Measurements from ENCODE around the gene EPSTI1.

EPSTI1 gene

GRCh38 chr13:42926043-42926442 is 66.0 kb downstream of the EPSTI1 start:
- no peaks in the 10 kb centered on the region for H3K27me3 ChIP-seq (ENCODE audit: control insufficient read depth, insufficient read depth, low read length)
- no peak overlapping the region for H3K4me3 ChIP-seq (ENCODE audit: low read depth, low read length)
- no peak overlapping the region for H3K27ac ChIP-seq
- H2AFZ ChIP-seq, result no peak overlapping the region
- no peaks in the 10 kb centered on the region for H3K4me1 ChIP-seq
- H3K36me3 ChIP-seq (ENCODE audit: control insufficient read depth, insufficient read depth, low read length), result no peaks in the 10 kb centered on the region
- no peak overlapping the region for H3K9ac ChIP-seq
- no peaks in the 10 kb centered on the region for H3K79me2 ChIP-seq
- no peak overlapping the region for H3K4me2 ChIP-seq (ENCODE audit: low read length)
- H3K9me3 ChIP-seq (ENCODE audit: control insufficient read depth, low read length), result no peaks in the 10 kb centered on the region
- TF ChIP-seq CTCF (IDR thresholded peaks at IDR 0.05), result no peak

GRCh38 chr13:42925626-42926025 is 66.4 kb downstream of the EPSTI1 start:
- Histone ChIP-seq H3K4me1 (no peaks in the 10 kb centered on the region), H3K9me3 (ENCODE audit: control insufficient read depth, low read length) (no peaks in the 10 kb centered on the region), H3K27ac (no peak overlapping the region), H3K27me3 (ENCODE audit: control insufficient read depth, insufficient read depth, low read length) (no peaks in the 10 kb centered on the region), H3K4me3 (ENCODE audit: low read depth, low read length) (no peak overlapping the region), H3K9ac (no peak overlapping the region), H3K36me3 (ENCODE audit: control insufficient read depth, insufficient read depth, low read length) (no peaks in the 10 kb centered on the region), H2AFZ (no peak overlapping the region), H3K4me2 (ENCODE audit: low read length) (no peak overlapping the region), H3K79me2 (no peaks in the 10 kb centered on the region)
- no peak for TF ChIP-seq CTCF (IDR thresholded peaks at IDR 0.05)

DNA sequence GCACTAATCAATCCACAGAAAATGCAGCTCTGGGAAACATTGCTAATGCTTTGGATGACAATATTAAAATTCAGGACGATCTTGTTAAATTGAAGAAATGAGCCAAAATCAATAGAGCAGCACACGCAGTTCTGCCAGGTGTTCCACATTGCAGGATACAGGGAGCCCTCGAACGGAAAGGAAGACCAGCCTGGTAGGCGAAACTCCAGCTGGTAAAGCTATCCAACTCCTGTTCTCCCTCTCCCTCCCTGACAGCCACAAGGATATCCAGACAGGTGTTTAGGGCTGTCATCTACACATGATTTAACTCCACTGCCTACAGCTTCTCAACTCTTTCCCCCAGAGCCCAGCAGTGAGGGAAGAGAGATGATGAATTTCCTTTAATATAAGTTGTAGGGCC is 67.7 kb downstream of the EPSTI1 start:
- no peak for TF ChIP-seq CTCF (IDR thresholded peaks at IDR 0.05)
- H2AFZ ChIP-seq, result no peak overlapping the region
- H3K36me3 ChIP-seq (ENCODE audit: control insufficient read depth, insufficient read depth, low read length), result no peaks in the 10 kb centered on the region
- H3K79me2 ChIP-seq, result no peaks in the 10 kb centered on the region
- H3K4me3 ChIP-seq (ENCODE audit: low read depth, low read length), result no peak overlapping the region
- H3K9me3 ChIP-seq (ENCODE audit: control insufficient read depth, low read length), result no peaks in the 10 kb centered on the region
- H3K27ac ChIP-seq, result no peak overlapping the region
- no peaks in the 10 kb centered on the region for H3K27me3 ChIP-seq (ENCODE audit: control insufficient read depth, insufficient read depth, low read length)
- H3K4me1 ChIP-seq, result no peaks in the 10 kb centered on the region
- no peak overlapping the region for H3K9ac ChIP-seq
- no peak overlapping the region for H3K4me2 ChIP-seq (ENCODE audit: low read length)

GRCh38 chr13:42907745-42908144 is 84.3 kb downstream of the EPSTI1 start:
- TF ChIP-seq CTCF (IDR thresholded peaks at IDR 0.05), result no peak
- Histone ChIP-seq H3K27me3 (ENCODE audit: control insufficient read depth, insufficient read depth, low read length) (no peaks in the 10 kb centered on the region), H3K79me2 (no peaks in the 10 kb centered on the region), H3K4me3 (ENCODE audit: low read depth, low read length) (no peak overlapping the region), H2AFZ (no peak overlapping the region), H3K36me3 (ENCODE audit: control insufficient read depth, insufficient read depth, low read length) (no peaks in the 10 kb centered on the region), H3K9me3 (ENCODE audit: control insufficient read depth, low read length) (no peaks in the 10 kb centered on the region), H3K9ac (no peak overlapping the region), H3K27ac (no peak overlapping the region), H3K4me1 (no peaks in the 10 kb centered on the region), H3K4me2 (ENCODE audit: low read length) (no peak overlapping the region)

DNA sequence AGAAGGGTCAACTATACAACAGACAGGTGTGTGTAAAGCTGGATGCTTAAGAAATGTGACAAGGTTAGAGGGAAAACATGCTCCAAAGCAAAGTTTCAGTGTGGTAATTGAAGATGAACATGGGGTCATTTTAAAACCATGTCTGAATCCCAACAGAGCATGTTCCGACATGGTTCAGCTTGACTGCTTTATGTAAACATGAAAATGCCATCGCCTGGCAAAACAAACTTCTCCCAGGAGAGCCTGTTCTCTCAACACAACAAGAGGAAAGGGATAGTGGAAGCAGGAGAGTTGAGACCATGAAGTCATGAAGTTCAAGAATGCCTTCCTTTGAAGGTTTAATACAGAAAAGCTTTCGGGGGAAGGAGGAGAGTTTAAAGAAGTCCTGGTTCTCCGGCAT is 85.8 kb downstream of the EPSTI1 start:
- Histone ChIP-seq H3K27me3 (ENCODE audit: control insufficient read depth, insufficient read depth, low read length) (no peaks in the 10 kb centered on the region), H3K36me3 (ENCODE audit: control insufficient read depth, insufficient read depth, low read length) (no peaks in the 10 kb centered on the region), H3K4me3 (ENCODE audit: low read depth, low read length) (no peak overlapping the region), H2AFZ (no peak overlapping the region), H3K9me3 (ENCODE audit: control insufficient read depth, low read length) (no peaks in the 10 kb centered on the region), H3K79me2 (no peaks in the 10 kb centered on the region), H3K27ac (no peak overlapping the region), H3K4me1 (no peaks in the 10 kb centered on the region), H3K4me2 (ENCODE audit: low read length) (no peak overlapping the region), H3K9ac (no peak overlapping the region)
- no peak for TF ChIP-seq CTCF (IDR thresholded peaks at IDR 0.05)

All from parathyroid adenoma (tissue), 2 donors.